GM12864 (cell line): Measurements from ENCODE around the gene PKHD1.

ENCODE experiments used
- DNase-seq: peaks from one replicate; pipeline ENCODE4 v3.0.0-alpha.2; 2011; ENCODE audit warnings: low read depth
- H3K4me3 ChIP-seq: 2 replicates; pipeline ENCODE4 v1.5.1; 2011; ENCODE audit warnings: mild to moderate bottlenecking, low read depth, low read length, control low read depth
- TF ChIP-seq, protein P1 (sequence below): IDR thresholded peaks from 2 replicates; pipeline ENCODE4 v1.5.1; 2011; ENCODE audit warnings: low read depth, mild to moderate bottlenecking, moderate library complexity, low read length, control low read depth, inconsistent platforms; ENCODE audit errors: missing control alignments

Gene PKHD1

DNA sequence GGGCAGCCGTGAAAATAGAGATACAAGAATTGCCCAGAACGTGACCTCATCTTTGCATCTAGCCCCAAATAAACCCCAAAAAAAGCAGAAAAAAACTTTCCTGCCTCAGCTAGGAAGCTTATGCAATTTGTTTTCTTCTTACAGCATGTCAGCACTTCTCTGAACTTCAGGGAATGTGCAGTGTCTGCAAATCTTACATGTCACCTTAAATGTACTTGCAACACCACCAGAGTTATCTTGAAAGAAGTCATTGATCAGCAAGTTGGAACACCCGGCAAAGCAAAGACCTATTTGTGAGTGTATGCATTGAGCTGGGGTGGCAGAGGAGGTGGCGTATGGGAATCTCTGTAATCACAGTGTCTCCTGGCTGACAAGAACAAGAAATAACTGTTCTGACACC is 123.4 kb downstream of the PKHD1 start:
- no peak overlapping the region for H3K4me3 ChIP-seq
- TF ChIP-seq, protein P1, sequence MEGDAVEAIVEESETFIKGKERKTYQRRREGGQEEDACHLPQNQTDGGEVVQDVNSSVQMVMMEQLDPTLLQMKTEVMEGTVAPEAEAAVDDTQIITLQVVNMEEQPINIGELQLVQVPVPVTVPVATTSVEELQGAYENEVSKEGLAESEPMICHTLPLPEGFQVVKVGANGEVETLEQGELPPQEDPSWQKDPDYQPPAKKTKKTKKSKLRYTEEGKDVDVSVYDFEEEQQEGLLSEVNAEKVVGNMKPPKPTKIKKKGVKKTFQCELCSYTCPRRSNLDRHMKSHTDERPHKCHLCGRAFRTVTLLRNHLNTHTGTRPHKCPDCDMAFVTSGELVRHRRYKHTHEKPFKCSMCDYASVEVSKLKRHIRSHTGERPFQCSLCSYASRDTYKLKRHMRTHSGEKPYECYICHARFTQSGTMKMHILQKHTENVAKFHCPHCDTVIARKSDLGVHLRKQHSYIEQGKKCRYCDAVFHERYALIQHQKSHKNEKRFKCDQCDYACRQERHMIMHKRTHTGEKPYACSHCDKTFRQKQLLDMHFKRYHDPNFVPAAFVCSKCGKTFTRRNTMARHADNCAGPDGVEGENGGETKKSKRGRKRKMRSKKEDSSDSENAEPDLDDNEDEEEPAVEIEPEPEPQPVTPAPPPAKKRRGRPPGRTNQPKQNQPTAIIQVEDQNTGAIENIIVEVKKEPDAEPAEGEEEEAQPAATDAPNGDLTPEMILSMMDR: no peak
- DNase-seq: no peak

- TF ChIP-seq, protein P1: no peak
- DNase-seq: no peak
- no peak overlapping the region for H3K4me3 ChIP-seq
Measured at GRCh38 chr6:51962354-51962753, 125.1 kb downstream of the PKHD1 start.

- no peak overlapping the region for H3K4me3 ChIP-seq
- TF ChIP-seq, protein P1: no peak
- DNase-seq: no peak
Measured at GRCh38 chr6:51960419-51960818, 127.0 kb downstream of the PKHD1 start.

DNA sequence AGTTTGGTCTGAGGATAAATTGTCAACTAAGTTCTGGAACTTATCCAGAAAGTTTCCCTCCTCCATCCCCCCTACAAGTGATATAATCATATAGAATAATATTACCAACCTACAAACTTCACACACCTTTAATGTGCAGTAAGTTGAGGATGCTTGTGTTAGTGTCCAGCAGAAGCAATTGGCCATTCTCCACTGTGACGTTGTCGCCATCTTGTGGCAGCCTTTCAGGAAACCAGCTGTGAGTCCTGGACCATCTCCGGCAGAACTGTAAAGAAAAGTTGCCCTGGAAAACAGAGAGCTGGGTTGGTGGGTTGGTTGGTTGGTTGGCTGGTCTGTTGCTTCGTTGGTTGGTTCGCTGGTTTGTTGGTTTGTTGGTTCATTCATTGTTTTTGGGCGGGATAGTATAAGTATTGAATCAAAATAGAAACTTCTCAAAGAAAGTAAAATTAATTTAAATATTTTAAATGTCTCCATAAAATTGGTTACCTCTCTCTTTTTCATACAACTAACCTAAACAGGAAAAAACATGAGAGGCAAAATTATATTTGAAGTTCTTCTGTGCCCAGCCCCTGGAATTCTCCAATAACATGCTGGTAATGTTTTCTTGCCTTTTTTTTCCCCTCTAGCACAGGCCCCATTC is 127.5 kb downstream of the PKHD1 start:
- peak; percentile 38 for DNase-seq
- TF ChIP-seq, protein P1: peak; percentile 87
- H3K4me3 ChIP-seq: no peak overlapping the region

- TF ChIP-seq, protein P1: no peak
- H3K4me3 ChIP-seq: no peak overlapping the region
- no peak for DNase-seq
Measured at GRCh38 chr6:51954681-51955080, 132.7 kb downstream of the PKHD1 start.

DNA sequence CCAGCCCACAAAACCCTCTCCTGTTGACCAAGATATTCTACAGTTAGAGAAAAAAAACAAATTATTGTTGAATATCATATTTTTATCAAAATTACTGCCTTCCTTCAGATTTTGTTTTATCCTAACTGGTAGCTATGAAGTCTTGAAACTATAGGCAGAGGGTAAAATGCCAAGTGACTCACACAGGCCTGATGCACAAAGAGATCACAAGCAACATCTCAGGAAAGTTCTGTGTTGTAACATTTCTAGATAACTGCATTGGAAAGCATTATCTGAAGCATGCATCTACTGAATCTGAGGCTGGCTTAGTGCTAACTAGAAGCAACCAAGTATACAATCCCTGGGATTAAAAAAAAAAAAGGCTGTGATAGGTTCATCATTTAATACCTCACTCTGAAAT is 134.2 kb downstream of the PKHD1 start:
- TF ChIP-seq, protein P1: no peak
- no peak overlapping the region for H3K4me3 ChIP-seq
- no peak for DNase-seq

- no peak overlapping the region for H3K4me3 ChIP-seq
- no peak for DNase-seq
Measured at GRCh38 chr6:51951924-51952323, 135.5 kb downstream of the PKHD1 start.

More at GRCh38 chr6:51951924-51952323, 135.5 kb downstream of the PKHD1 start:
- TF ChIP-seq, protein P1: no peak
